ENCODE results near the gene TGFBR1.

Gene TGFBR1

DNA sequence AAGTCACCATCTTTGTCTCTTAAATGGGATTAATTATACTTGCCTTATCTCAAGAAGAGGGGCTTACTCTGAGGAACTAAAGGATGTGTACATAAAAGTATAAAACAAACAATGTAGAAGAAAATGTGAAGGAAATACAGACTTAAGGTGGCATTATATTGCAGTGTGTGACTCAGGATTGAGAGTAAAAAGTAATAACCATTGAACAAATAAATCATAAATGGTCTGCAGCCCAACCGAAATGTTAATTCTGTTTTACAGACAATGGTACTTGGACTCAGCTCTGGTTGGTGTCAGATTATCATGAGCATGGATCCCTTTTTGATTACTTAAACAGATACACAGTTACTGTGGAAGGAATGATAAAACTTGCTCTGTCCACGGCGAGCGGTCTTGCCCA, 37.4 kb downstream of the TGFBR1 start:
- Mint-ChIP-seq H3K4me3 (no peak overlapping the region), H3K9me3 (no peaks in the 10 kb centered on the region), H3K27me3 (ENCODE audit: low read depth, poor library complexity) (no peaks in the 10 kb centered on the region), H3K4me1 (peaks cover 14% of the 10 kb centered on the region), H3K27ac (no peak overlapping the region), H3K36me3 (ENCODE audit: low read depth) (peaks cover 78% of the 10 kb centered on the region)
- DNase-seq, result no peak
- TF ChIP-seq, protein P1, sequence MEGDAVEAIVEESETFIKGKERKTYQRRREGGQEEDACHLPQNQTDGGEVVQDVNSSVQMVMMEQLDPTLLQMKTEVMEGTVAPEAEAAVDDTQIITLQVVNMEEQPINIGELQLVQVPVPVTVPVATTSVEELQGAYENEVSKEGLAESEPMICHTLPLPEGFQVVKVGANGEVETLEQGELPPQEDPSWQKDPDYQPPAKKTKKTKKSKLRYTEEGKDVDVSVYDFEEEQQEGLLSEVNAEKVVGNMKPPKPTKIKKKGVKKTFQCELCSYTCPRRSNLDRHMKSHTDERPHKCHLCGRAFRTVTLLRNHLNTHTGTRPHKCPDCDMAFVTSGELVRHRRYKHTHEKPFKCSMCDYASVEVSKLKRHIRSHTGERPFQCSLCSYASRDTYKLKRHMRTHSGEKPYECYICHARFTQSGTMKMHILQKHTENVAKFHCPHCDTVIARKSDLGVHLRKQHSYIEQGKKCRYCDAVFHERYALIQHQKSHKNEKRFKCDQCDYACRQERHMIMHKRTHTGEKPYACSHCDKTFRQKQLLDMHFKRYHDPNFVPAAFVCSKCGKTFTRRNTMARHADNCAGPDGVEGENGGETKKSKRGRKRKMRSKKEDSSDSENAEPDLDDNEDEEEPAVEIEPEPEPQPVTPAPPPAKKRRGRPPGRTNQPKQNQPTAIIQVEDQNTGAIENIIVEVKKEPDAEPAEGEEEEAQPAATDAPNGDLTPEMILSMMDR (IDR thresholded peaks at IDR 0.05), result no peak

DNA sequence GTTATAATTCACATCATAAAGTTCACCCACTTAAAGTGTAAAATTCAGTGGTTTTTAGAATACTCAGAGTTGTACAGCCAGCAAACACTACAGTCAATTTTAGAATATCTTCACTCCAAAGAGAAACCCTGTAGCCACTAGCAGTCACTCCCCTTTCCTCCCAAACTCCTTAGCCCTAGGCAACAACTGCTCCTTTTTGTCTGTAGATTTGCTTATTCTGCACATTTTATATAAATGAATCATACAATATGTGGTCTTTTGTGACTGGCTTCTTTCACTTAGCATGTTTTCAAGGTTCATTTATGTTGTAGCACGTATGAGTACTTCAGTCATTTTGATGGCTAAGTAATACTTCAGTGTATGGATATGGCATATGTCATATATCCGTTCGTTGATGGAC, 38.7 kb downstream of the TGFBR1 start:
- no peak for DNase-seq
- Mint-ChIP-seq H3K4me1 (peaks cover 10% of the 10 kb centered on the region), H3K27me3 (ENCODE audit: low read depth, poor library complexity) (no peaks in the 10 kb centered on the region), H3K36me3 (ENCODE audit: low read depth) (peaks cover 76% of the 10 kb centered on the region), H3K4me3 (no peak overlapping the region), H3K27ac (no peak overlapping the region), H3K9me3 (no peaks in the 10 kb centered on the region)
- TF ChIP-seq, protein P1 (IDR thresholded peaks at IDR 0.05), result no peak

DNA sequence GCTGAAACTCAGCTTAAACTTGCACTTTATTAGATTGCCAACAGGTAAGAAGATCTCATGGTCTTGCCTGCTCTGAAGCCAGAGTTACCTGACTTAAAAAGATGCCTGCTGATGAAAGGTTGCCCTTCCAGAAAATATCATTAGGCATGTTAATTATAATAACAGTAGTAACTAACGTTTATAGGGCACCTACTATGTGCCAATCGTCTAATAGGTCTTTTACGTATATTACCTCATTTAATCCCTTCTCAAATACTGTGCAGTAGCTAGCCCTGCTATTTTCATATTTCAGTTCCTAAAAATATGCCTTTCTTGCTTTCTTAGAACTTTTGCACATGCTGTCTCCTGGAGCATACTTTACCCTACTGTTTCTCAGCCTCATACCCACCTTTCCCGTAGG, 40.1 kb downstream of the TGFBR1 start:
- H3K27ac Mint-ChIP-seq, result no peak overlapping the region
- no peak for DNase-seq
- no peaks in the 10 kb centered on the region for H3K27me3 Mint-ChIP-seq (ENCODE audit: low read depth, poor library complexity)
- no peak overlapping the region for H3K4me3 Mint-ChIP-seq
- no peaks in the 10 kb centered on the region for H3K9me3 Mint-ChIP-seq
- H3K36me3 Mint-ChIP-seq (ENCODE audit: low read depth), result peaks cover 70% of the 10 kb centered on the region
- H3K4me1 Mint-ChIP-seq, result peaks cover 10% of the 10 kb centered on the region
- TF ChIP-seq, protein P1 (IDR thresholded peaks at IDR 0.05), result no peak

DNA sequence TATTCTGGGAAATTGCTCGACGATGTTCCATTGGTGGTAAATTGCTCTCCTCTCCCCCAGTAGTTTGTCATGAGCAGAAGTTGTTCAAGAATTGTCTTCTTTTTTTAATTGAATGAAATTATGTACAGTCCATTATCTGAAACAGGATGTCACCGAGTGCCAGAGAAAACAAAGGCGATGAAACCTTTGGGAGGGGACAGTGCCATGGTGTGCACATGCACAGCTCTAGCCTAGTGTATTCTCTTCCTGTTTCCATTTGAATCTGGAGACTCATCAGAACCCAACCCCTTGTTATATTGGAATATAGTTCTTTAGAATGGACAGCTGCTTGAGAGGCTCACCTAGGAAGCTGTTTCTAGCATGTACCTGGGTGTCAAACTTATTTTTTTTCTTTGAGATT, 41.7 kb downstream of the TGFBR1 start:
- DNase-seq, result no peak
- H3K9me3 Mint-ChIP-seq, result no peaks in the 10 kb centered on the region
- H3K4me3 Mint-ChIP-seq, result no peak overlapping the region
- no peaks in the 10 kb centered on the region for H3K27me3 Mint-ChIP-seq (ENCODE audit: low read depth, poor library complexity)
- no peaks in the 10 kb centered on the region for H3K4me1 Mint-ChIP-seq
- H3K36me3 Mint-ChIP-seq (ENCODE audit: low read depth), result peaks cover 71% of the 10 kb centered on the region
- H3K27ac Mint-ChIP-seq, result no peak overlapping the region
- TF ChIP-seq, protein P1 (IDR thresholded peaks at IDR 0.05), result no peak

DNA sequence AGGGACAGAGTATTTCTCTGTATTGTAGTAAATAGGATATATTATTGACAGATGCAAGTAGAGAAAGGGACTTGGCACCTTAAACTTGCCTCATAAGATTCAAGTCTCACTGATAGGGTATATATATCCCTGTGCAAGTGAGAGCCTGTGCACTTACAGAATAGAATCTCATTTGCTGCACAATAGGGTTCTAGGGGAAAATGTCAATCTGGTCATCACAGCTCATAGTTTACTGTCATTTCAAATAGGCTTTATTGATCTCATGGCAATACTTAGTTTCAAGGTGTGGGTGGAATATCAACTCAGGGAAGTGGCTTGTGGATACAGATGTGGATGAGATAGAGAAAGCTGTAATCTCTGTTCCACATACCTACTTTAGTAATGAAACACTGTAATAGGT, 42.3 kb downstream of the TGFBR1 start:
- Mint-ChIP-seq H3K27ac (no peak overlapping the region), H3K36me3 (ENCODE audit: low read depth) (peaks cover 74% of the 10 kb centered on the region), H3K9me3 (no peaks in the 10 kb centered on the region), H3K4me1 (no peaks in the 10 kb centered on the region), H3K4me3 (no peak overlapping the region), H3K27me3 (ENCODE audit: low read depth, poor library complexity) (no peaks in the 10 kb centered on the region)
- no peak for DNase-seq
- TF ChIP-seq, protein P1 (IDR thresholded peaks at IDR 0.05), result no peak

DNA sequence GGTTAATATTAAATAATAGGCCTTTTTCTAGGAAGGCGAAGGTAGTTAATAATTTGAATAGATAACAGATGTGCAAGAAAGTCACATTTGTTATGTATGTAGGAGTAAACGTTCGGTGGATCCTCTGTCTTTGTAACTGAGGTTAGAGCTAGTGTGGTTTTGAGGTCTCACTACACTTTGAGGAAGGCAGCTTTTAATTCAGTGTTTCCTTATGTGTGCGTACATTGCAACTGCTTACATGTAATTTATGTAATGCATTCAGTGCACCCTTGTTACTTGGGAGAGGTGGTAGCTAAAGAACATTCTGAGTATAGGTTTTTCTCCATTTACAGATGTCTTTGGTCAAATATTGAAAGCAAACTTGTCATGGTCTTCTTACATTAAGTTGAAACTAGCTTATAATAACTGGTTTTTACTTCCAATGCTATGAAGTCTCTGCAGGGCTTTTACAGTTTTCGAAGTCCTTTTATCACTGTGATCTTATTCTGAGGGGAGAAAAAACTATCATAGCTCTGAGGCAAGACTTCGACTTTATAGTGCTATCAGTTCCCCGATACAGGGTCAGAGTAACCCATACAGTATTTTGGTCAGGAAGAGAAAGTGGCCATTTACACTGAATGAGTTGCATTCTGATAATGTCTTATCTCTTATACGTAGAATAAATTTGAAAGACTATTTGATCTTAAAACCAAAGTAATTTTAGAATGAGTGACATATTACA, 45.7 kb downstream of the TGFBR1 start:
- no peak for DNase-seq
- no peaks in the 10 kb centered on the region for H3K9me3 Mint-ChIP-seq
- H3K4me1 Mint-ChIP-seq, result no peaks in the 10 kb centered on the region
- H3K27ac Mint-ChIP-seq, result no peak overlapping the region
- H3K4me3 Mint-ChIP-seq, result no peak overlapping the region
- H3K36me3 Mint-ChIP-seq (ENCODE audit: low read depth), result peaks cover 53% of the 10 kb centered on the region
- TF ChIP-seq, protein P1 (IDR thresholded peaks at IDR 0.05), result no peak
- H3K27me3 Mint-ChIP-seq (ENCODE audit: low read depth, poor library complexity), result no peaks in the 10 kb centered on the region

Data from nephron progenitor cell (in vitro differentiated cells).